H1 (cell line): ENCODE data around the gene ZNF598. TPM values are rescaled to one million over a fixed set of nuclear protein-coding genes. Genes with fewer than 3 reads are reported as not detected.
A peak's percentile ranks its signal among the peaks of the same experiment; 100 is the strongest.

Source experiments
- CTCF ChIA-PET: fragments of 300-600 bp; sonication (Branson Sonifier 250); formaldehyde crosslinking; loops from one replicate; lab custom pipeline; 2021; ENCODE audit not compliant: partially characterized antibody; lab: Charles Lee
- POLR2A ChIA-PET: fragments of 300-600 bp; sonication (Branson Sonifier 250); formaldehyde crosslinking; loops from one replicate; lab custom pipeline; 2021; ENCODE audit warnings: inconsistent platforms; ENCODE audit not compliant: partially characterized antibody; lab: Charles Lee
- DNase-seq, 2 experiments: peaks; one replicate each; pipeline versions ENCODE4 v3.0.0 to v3.0.0-alpha.2; 2010 to 2022; ENCODE audit warnings: low spot score in 2 of 2, low read depth in 1 of 2, mixed read lengths in 1 of 2
- FAIRE-seq: peaks from 2 replicates; lab custom pipeline; 2011; peaks lifted over from hg19 to GRCh38; lab: Jason Lieb, UNC
- H2AFZ ChIP-seq: 2 replicates; pipeline ENCODE4 v1.8.1; 2012; ENCODE audit warnings: low read length, inconsistent platforms
- H2AK5ac ChIP-seq: 2 replicates; pipeline ENCODE4 v1.6.1; 2013; ENCODE audit warnings: low read depth, low read length
- H2BK120ac ChIP-seq: replicated peaks from 2 replicates; pipeline ENCODE3; 2013; ENCODE audit warnings: low read depth, low read length, inconsistent platforms
- H2BK12ac ChIP-seq: 2 replicates; pipeline ENCODE4 v1.6.1; 2013; ENCODE audit warnings: low read depth, low read length
- H2BK15ac ChIP-seq: 2 replicates; pipeline ENCODE4 v1.6.1; 2013; ENCODE audit warnings: low read length
- H2BK20ac ChIP-seq: 2 replicates; pipeline ENCODE4 v1.6.1; 2013; ENCODE audit warnings: low read length
- H2BK5ac ChIP-seq: 2 replicates; pipeline ENCODE4 v1.6.1; 2013; ENCODE audit warnings: low read depth, low read length
- H3K14ac ChIP-seq: 2 replicates; pipeline ENCODE4 v1.6.1; 2013; ENCODE audit warnings: inconsistent platforms; ENCODE audit not compliant: insufficient read length
- H3K18ac ChIP-seq: 2 replicates; pipeline ENCODE4 v1.6.1; 2013; ENCODE audit warnings: low read length; ENCODE audit errors: extremely low read depth
- H3K23ac ChIP-seq: 2 replicates; pipeline ENCODE4 v1.6.1; 2013; ENCODE audit warnings: inconsistent platforms; ENCODE audit not compliant: insufficient read length
- H3K23me2 ChIP-seq: 2 replicates; pipeline ENCODE4 v1.6.1; 2013; ENCODE audit warnings: low read depth, low read length
- H3K27ac ChIP-seq: 2 replicates; pipeline ENCODE4 v1.6.1; 2011; ENCODE audit warnings: low read depth, low read length, inconsistent platforms
- H3K27me3 ChIP-seq, 4 experiments: replicated peaks in 1 of 4; 1 replicate in 1 of 4; 2 replicates in 3 of 4; pipeline versions ENCODE4 v1.6.1 to v1.8.1; 2011 to 2013; ENCODE audit warnings: low read length in 3 of 4, mild to moderate bottlenecking in 3 of 4, inconsistent platforms in 2 of 4, mixed read lengths in 2 of 4, moderate library complexity in 1 of 4; ENCODE audit not compliant: control insufficient read depth in 3 of 4, insufficient read depth in 3 of 4; ENCODE audit errors: extremely low read depth in 1 of 4
- H3K36me3 ChIP-seq, 4 experiments: 2 replicates each; pipeline versions ENCODE4 v1.6.1 to v1.8.1; 2011 to 2013; ENCODE audit warnings: mild to moderate bottlenecking in 4 of 4, low read length in 3 of 4, moderate library complexity in 2 of 4, control low read depth in 1 of 4, inconsistent platforms in 1 of 4; ENCODE audit not compliant: insufficient read depth in 4 of 4, control insufficient read depth in 2 of 4
- H3K4ac ChIP-seq: replicated peaks from 2 replicates; pipeline ENCODE3; 2013; ENCODE audit warnings: low read length, low read depth, mixed read lengths, inconsistent platforms; ENCODE audit not compliant: insufficient read length
- H3K4me1 ChIP-seq, 4 experiments: replicated peaks in 1 of 4; 1 replicate in 1 of 4; 2 replicates in 3 of 4; pipeline versions ENCODE4 v1.6.1 to v1.8.1; 2011 to 2013; ENCODE audit warnings: low read length in 3 of 4, inconsistent platforms in 2 of 4, mixed read lengths in 1 of 4; ENCODE audit not compliant: insufficient read depth in 4 of 4, control insufficient read depth in 3 of 4
- H3K4me2 ChIP-seq, 2 experiments: 2 replicates each; pipeline versions ENCODE4 v1.6.1 to v1.8.1; 2011 to 2013; ENCODE audit warnings: low read depth in 2 of 2, low read length in 2 of 2, control low read depth in 1 of 2, inconsistent platforms in 1 of 2, mild to moderate bottlenecking in 1 of 2; ENCODE audit not compliant: insufficient read depth in 1 of 2
- H3K4me3 ChIP-seq, 4 experiments: fragments of 200-600, 300-600 bp in 1 of 4; sonication (generic), shearing (Covaris generic), sonication (Bioruptor Twin) in 1 of 4; 2 replicates each; pipeline versions ENCODE4 v1.5.1 to v1.8.1; 2011 to 2016; ENCODE audit warnings: low read length in 4 of 4, low read depth in 3 of 4, control low read depth in 2 of 4, inconsistent platforms in 2 of 4, mild to moderate bottlenecking in 2 of 4, mixed read lengths in 1 of 4, moderate library complexity in 1 of 4; ENCODE audit not compliant: insufficient read depth in 2 of 4; ENCODE audit errors: extremely low read depth in 1 of 4
- H3K56ac ChIP-seq: replicated peaks from 2 replicates; pipeline ENCODE3; 2013; ENCODE audit warnings: low read depth, mild to moderate bottlenecking, mixed read lengths, low read length, inconsistent platforms; ENCODE audit not compliant: insufficient read length
- H3K79me1 ChIP-seq: 2 replicates; pipeline ENCODE4 v1.6.1; 2013; ENCODE audit warnings: low read depth, low read length, control low read depth
- H3K79me2 ChIP-seq, 2 experiments: 2 replicates each; pipeline versions ENCODE4 v1.6.1 to v1.8.1; 2012 to 2013; ENCODE audit warnings: low read length in 2 of 2, mild to moderate bottlenecking in 2 of 2, inconsistent platforms in 1 of 2; ENCODE audit not compliant: insufficient read depth in 2 of 2, control insufficient read depth in 1 of 2
- H3K9ac ChIP-seq, 4 experiments: replicated peaks in 1 of 4; 1 replicate in 1 of 4; 2 replicates in 3 of 4; pipeline versions ENCODE4 v1.6.1 to v1.8.1; 2011 to 2013; ENCODE audit warnings: low read depth in 3 of 4, low read length in 3 of 4, control low read depth in 2 of 4, mild to moderate bottlenecking in 2 of 4, moderate library complexity in 2 of 4, inconsistent platforms in 1 of 4; ENCODE audit errors: extremely low read depth in 1 of 4
- H3K9me3 ChIP-seq, 2 experiments: 2 replicates each; pipeline versions ENCODE4 v1.6.1 to v1.8.1; 2012 to 2013; ENCODE audit warnings: mild to moderate bottlenecking in 2 of 2, moderate library complexity in 2 of 2, control low read depth in 1 of 2, inconsistent platforms in 1 of 2, low read depth in 1 of 2, low read length in 1 of 2, mixed read lengths in 1 of 2; ENCODE audit not compliant: insufficient read depth in 2 of 2
- H4K20me1 ChIP-seq, 2 experiments: replicated peaks in 1 of 2; 2 replicates each; pipeline versions ENCODE3 to v1.8.1; 2011 to 2013; ENCODE audit warnings: inconsistent platforms in 2 of 2, low read length in 2 of 2, mild to moderate bottlenecking in 1 of 2; ENCODE audit not compliant: insufficient read depth in 2 of 2, control insufficient read depth in 1 of 2
- H4K5ac ChIP-seq: 2 replicates; pipeline ENCODE4 v1.6.1; 2013; ENCODE audit warnings: low read length, low read depth, mixed read lengths, inconsistent platforms; ENCODE audit not compliant: insufficient read length
- H4K8ac ChIP-seq: 2 replicates; pipeline ENCODE4 v1.8.0; 2013; ENCODE audit warnings: mild to moderate bottlenecking, moderate library complexity, low read length, inconsistent platforms; ENCODE audit not compliant: insufficient read depth; ENCODE audit errors: extremely low read depth
- H4K91ac ChIP-seq: replicated peaks from 2 replicates; pipeline ENCODE3; 2013; ENCODE audit warnings: low read length, mixed read lengths, inconsistent platforms; ENCODE audit not compliant: insufficient read length
- CTCF ChIP-seq, 3 experiments: IDR thresholded peaks; 1 replicate in 2 of 3; 2 replicates in 1 of 3; pipeline versions ENCODE4 v1.5.1 to v1.6.1; 2011; ENCODE audit warnings: low read length in 3 of 3, mild to moderate bottlenecking in 3 of 3, inconsistent platforms in 2 of 3, low read depth in 1 of 3, moderate library complexity in 1 of 3; ENCODE audit not compliant: insufficient read depth in 1 of 3; ENCODE audit errors: control extremely low read depth in 1 of 3
- EP300 ChIP-seq, 2 experiments: IDR thresholded peaks; 1 replicate in 1 of 2; 2 replicates in 1 of 2; pipeline ENCODE4 v1.6.1; 2011 to 2012; ENCODE audit warnings: low read depth in 2 of 2, low read length in 2 of 2, mild to moderate bottlenecking in 2 of 2, borderline replicate concordance in 1 of 2, inconsistent platforms in 1 of 2, moderate library complexity in 1 of 2
- GTF2F1 ChIP-seq: IDR thresholded peaks from 2 replicates; pipeline ENCODE4 v1.6.1; 2012; ENCODE audit warnings: low read depth, low read length, improper control_type of control experiment, borderline replicate concordance
- SAP30 ChIP-seq: fragments of 300-600 bp; sonication (generic); IDR thresholded peaks from 2 replicates; pipeline ENCODE4 v1.7.1; 2012; ENCODE audit warnings: low read length, moderate library complexity, mild to moderate bottlenecking, inconsistent platforms; ENCODE audit not compliant: insufficient read depth, insufficient replicate concordance
- SP1 ChIP-seq: IDR thresholded peaks from 2 replicates; pipeline ENCODE4 v1.6.1; 2011; ENCODE audit warnings: low read depth, low read length
- SRF ChIP-seq: IDR thresholded peaks from 2 replicates; pipeline ENCODE4 v1.6.1; 2011; ENCODE audit warnings: mild to moderate bottlenecking, low read depth, low read length, moderate library complexity
- TCF12 ChIP-seq: IDR thresholded peaks from 2 replicates; pipeline ENCODE4 v1.6.1; 2011; ENCODE audit warnings: low read depth, mild to moderate bottlenecking, low read length
- WGBS, 2 experiments: shearing (Covaris generic) in 1 of 2; methylation state at CpG; one replicate each; pipeline versions ENCODE4 v1.1.6 to v1.1.7; 2013 to 2015; ENCODE audit warnings: low lambda C conversion rate in 2 of 2, mixed read lengths in 2 of 2, inconsistent platforms in 1 of 2, low coverage in 1 of 2, missing lambda C conversion rate in 1 of 2; ENCODE audit not compliant: insufficient replicate concordance in 2 of 2, insufficient coverage in 1 of 2, insufficient read length in 1 of 2; ENCODE audit errors: extremely low coverage in 1 of 2, missing lambda C conversion rate in 1 of 2; 5-methylcytosine and 5-hydroxymethylcytosine counted together
- polyA plus RNA-seq, 7 experiments: library from polyadenylated mRNA; depleted of rRNA in 3 of 7; stranded (reverse) in 5 of 7; unstranded in 2 of 7; fragments of >200 nt in 5 of 7; fragments of 200-250 nt in 2 of 7; gene quantifications; 1 replicate in 5 of 7; 2 replicates in 1 of 7; 4 replicates in 1 of 7; pipeline versions ENCODE4 v1.2.1 to v1.2.3, GENCODE V29; 2011 to 2013; ENCODE audit warnings: missing spikeins in 2 of 7, mixed read lengths in 2 of 7
- total RNA-seq: library from RNA; stranded (reverse); fragmentation: NEBNext Ultra II Directional; extraction: Animal tissue kit (Norgen Biotek cat#: 25700); gene quantifications from 2 replicates; pipeline ENCODE4 v1.2.1, GENCODE V29; 2021

The ZNF598 gene
- total and polyA plus RNA-seq, 2 of the 8 experiments (the other 6 are each of a cell fraction or from before 2014, with no cell fraction given): 29.3 to 47.6 TPM

DNA sequence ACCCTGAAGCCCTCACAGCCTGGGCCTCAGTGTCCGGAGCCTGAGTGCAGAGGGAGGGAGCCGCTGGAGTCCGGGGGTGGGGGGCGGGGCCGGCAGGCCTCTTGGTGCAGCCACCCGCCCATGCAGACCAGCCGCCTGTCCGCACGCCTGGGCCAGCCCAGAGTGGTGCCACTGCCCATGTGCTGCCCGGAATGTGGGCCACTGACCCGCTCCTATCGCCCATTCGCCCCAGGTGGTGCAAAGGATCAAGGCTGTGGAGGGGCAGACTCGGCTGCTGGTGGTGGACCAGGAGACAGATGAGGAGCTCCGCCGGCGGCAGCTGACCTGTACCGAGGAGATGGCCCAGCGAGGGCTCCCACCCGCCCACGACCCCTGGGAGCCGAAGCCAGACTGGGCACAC is 19.7 kb upstream of the ZNF598 start:
- Histone ChIP-seq H3K27me3 (peaks cover 0 to 27% (median 19%) of the 10 kb centered on the region in 4 experiments; a peak in 5 of 7 replicates), H3K23me2 (peaks cover 7% of the 10 kb centered on the region; the same call in 1 of the 2 replicates), H2BK20ac (no peak overlapping the region), H3K36me3 (no peaks in the 10 kb centered on the region), H3K56ac (no peak overlapping the region), H3K79me1 (no peaks in the 10 kb centered on the region), H3K4me2 (no peak overlapping the region), H4K91ac (no peak overlapping the region), H3K9ac (no peak overlapping the region), H2BK12ac (no peak overlapping the region), H2BK120ac (no peak overlapping the region), H4K20me1 (peaks cover 0 to 11% of the 10 kb centered on the region in 2 experiments), H3K4me3 (no peak overlapping the region), H3K4ac (no peak overlapping the region), H2BK15ac (no peak overlapping the region; the same call in 1 of the 2 replicates), H2AFZ (no peak overlapping the region), H4K5ac (no peak overlapping the region), H2BK5ac (no peak overlapping the region), H2AK5ac (no peak overlapping the region), H4K8ac (no peak overlapping the region), H3K14ac (no peak overlapping the region), H3K4me1 (peaks cover 0 to 8% (median 5%) of the 10 kb centered on the region in 4 experiments; a peak in 5 of 7 replicates), H3K27ac (no peak overlapping the region), H3K18ac (no peak overlapping the region), H3K9me3 (no peaks in the 10 kb centered on the region), H3K79me2 (no peaks in the 10 kb centered on the region)
- FAIRE-seq: no peak
- peak in 1 of 2 experiments; percentile 47 for DNase-seq
- ChIA-PET CTCF (interaction anchor here (0.6 to 2.3 kb wide), 7 partner anchors 12 to 111 kb away, joined by 3 to 7 read pairs (median 4); partner anchors contain the start of genes NTHL1 and TSC2), POLR2A (interaction anchor here (1.0 kb wide), 1 partner anchor 96 kb away, joined by 3 read pairs; no protein-coding TSS in a partner anchor)
- WGBS, 2 experiments: no CpG with 5 or more reads among the region's 22 CpGs
- TF ChIP-seq SAP30 (no peak), CTCF (IDR thresholded peaks at IDR 0.05; ENCODE audit: control extremely low read depth in 1 of 3, insufficient read depth in 1 of 3, low read depth in 1 of 3, low read length in 3 of 3) (no peak), SP1 (no peak), SRF (no peak), TCF12 (no peak), EP300 (IDR thresholded peaks at IDR 0.05; ENCODE audit: borderline replicate concordance in 1 of 2, low read depth in 2 of 2, low read length in 2 of 2) (no peak), GTF2F1 (no peak)
- TF ChIP-seq, all 59 proteins: peak for 0
- no peak overlapping the region for H3K23ac ChIP-seq
